Measurements from ENCODE around the gene CPNE9. TPM values are rescaled to one million over a fixed set of nuclear protein-coding genes. Genes with fewer than 3 reads are reported as not detected.

The CPNE9 gene
- total RNA-seq, 1 experiment from 2014 or later = 0.07 TPM

DNA sequence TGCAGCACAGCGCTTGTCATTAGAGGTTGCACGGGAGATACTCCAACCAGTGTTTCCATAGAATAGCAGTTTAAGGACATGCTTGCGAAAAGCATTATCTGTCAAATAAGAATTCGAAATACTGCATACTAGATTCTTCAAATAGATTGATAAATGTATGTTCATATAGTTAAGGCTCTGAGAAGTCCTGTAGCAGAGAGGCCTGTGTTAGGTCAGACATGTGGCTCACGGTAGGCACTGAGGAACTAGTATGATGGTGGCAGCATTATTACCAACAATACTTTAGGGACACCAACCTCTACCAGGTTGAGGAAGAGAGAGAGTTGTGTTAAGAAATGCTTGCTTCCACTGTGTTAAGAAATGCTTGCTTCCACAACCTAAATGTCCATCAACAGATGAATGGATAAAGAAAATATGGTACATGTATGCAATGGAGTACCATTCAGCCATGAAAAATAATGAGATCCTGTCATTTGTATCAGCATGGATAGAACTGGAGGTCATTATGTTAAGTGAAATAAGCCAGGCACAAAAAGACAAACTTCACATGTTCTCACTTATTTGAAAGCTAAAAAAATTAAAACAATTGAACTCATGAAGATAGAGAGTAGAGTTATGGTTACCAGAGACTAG is 39.4 kb upstream of the CPNE9 start:
- no peak overlapping the region for H3K4me2 ChIP-seq (ENCODE audit: low read length)
- no peak for TF ChIP-seq EZH2 (IDR thresholded peaks at IDR 0.05; ENCODE audit: low read length, unreplicated experiment)
- TF ChIP-seq EZH2phosphoT487 (IDR thresholded peaks at IDR 0.05; ENCODE audit: borderline replicate concordance, low read length) = no peak
- TF ChIP-seq, protein P1, sequence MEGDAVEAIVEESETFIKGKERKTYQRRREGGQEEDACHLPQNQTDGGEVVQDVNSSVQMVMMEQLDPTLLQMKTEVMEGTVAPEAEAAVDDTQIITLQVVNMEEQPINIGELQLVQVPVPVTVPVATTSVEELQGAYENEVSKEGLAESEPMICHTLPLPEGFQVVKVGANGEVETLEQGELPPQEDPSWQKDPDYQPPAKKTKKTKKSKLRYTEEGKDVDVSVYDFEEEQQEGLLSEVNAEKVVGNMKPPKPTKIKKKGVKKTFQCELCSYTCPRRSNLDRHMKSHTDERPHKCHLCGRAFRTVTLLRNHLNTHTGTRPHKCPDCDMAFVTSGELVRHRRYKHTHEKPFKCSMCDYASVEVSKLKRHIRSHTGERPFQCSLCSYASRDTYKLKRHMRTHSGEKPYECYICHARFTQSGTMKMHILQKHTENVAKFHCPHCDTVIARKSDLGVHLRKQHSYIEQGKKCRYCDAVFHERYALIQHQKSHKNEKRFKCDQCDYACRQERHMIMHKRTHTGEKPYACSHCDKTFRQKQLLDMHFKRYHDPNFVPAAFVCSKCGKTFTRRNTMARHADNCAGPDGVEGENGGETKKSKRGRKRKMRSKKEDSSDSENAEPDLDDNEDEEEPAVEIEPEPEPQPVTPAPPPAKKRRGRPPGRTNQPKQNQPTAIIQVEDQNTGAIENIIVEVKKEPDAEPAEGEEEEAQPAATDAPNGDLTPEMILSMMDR (conservative IDR thresholded peaks at IDR 0.05; ENCODE audit: low read depth, low read length) = no peak
- CTCF ChIA-PET = no interaction called here
- DNase-seq (no peak), ATAC-seq (no peak)
- no peaks in the 10 kb centered on the region for H3K9me3 ChIP-seq (ENCODE audit: low read length)
- H3K36me3 ChIP-seq (ENCODE audit: low read depth, low read length) = peaks cover 15% of the 10 kb centered on the region
- no peaks in the 10 kb centered on the region for H3K79me2 ChIP-seq (ENCODE audit: low read length)
- no peak overlapping the region for H3K27ac ChIP-seq (ENCODE audit: low read length)
- no peaks in the 10 kb centered on the region for H3K4me1 ChIP-seq (ENCODE audit: insufficient read depth, low read length)
- no peaks in the 10 kb centered on the region for H3K27me3 ChIP-seq (ENCODE audit: low read length)
- H3F3A ChIP-seq (ENCODE audit: low read length, unreplicated experiment) = no peaks in the 10 kb centered on the region
- no peak overlapping the region for H2AFZ ChIP-seq (ENCODE audit: low read length)
- no peaks in the 10 kb centered on the region for H4K20me1 ChIP-seq (ENCODE audit: low read length)
- POLR2A ChIA-PET (ENCODE audit: unreplicated experiment) = no interaction called here
- BruUV-seq (replicated peaks) = no TSS peak
- intact Hi-C loops (cut with micrococcal nuclease) = no loop called here
- H3K9ac ChIP-seq (ENCODE audit: low read length) = no peak overlapping the region
- no peaks in the 10 kb centered on the region for H3K9me2 ChIP-seq (replicated peaks; ENCODE audit: low read length)
- no peak overlapping the region for H3K4me3 ChIP-seq (ENCODE audit: low read length)

DNA sequence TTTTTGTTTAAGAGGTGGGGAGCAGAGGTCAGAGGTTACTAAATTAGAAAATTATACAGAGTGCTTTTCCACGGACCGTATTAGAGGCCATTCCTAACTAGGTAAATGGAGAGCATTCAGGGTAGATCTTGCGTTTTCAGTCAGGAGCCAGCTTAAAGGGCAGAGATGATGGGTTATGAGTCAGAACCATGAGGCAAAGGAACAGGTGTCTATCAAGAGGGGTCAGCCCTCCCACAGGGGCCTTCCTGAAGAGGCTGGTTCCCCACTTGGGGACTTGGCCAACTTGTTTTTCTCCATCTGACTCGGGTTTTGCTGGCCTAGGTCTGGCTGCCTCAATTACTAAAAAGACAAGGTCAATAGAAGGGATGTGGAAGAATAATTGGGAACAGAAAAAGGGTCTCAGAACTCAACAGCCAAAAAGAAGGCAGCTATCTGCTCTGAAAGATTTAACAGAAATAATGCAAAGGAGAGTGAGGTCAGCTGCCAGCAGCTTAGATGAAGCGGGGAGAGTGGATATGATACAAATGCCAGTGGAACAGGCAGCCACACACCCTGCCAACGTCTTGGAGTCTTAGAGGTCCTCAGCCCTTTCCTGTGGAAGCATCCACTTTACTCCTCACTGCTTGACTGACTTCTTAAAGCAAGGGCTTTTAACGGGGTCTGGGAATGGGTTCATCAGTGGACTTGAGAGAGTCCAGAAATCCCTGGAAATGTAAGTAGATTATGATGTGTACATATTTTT is 36.8 kb upstream of the CPNE9 start:
- Histone ChIP-seq H4K20me1 (ENCODE audit: low read length) (no peaks in the 10 kb centered on the region), H3K4me3 (ENCODE audit: low read length) (no peak overlapping the region), H3K27me3 (ENCODE audit: low read length) (no peaks in the 10 kb centered on the region), H3K36me3 (ENCODE audit: low read depth, low read length) (peaks cover 15% of the 10 kb centered on the region), H3K9ac (ENCODE audit: low read length) (no peak overlapping the region), H3K4me2 (ENCODE audit: low read length) (no peak overlapping the region), H3F3A (ENCODE audit: low read length, unreplicated experiment) (no peaks in the 10 kb centered on the region), H2AFZ (ENCODE audit: low read length) (no peak overlapping the region), H3K79me2 (ENCODE audit: low read length) (no peaks in the 10 kb centered on the region), H3K4me1 (ENCODE audit: insufficient read depth, low read length) (no peaks in the 10 kb centered on the region), H3K27ac (ENCODE audit: low read length) (no peak overlapping the region), H3K9me3 (ENCODE audit: low read length) (no peaks in the 10 kb centered on the region), H3K9me2 (replicated peaks; ENCODE audit: low read length) (no peaks in the 10 kb centered on the region)
- DNase-seq (no peak), ATAC-seq (no peak)
- POLR2A ChIA-PET (ENCODE audit: unreplicated experiment) = no interaction called here
- BruUV-seq (replicated peaks) = no TSS peak
- CTCF ChIA-PET = no interaction called here
- TF ChIP-seq, protein P1 (conservative IDR thresholded peaks at IDR 0.05; ENCODE audit: low read depth, low read length) = no peak
- TF ChIP-seq EZH2 (IDR thresholded peaks at IDR 0.05; ENCODE audit: low read length, unreplicated experiment) (no peak), EZH2phosphoT487 (IDR thresholded peaks at IDR 0.05; ENCODE audit: borderline replicate concordance, low read length) (no peak)
- intact Hi-C loops (cut with micrococcal nuclease) = no loop called here

DNA sequence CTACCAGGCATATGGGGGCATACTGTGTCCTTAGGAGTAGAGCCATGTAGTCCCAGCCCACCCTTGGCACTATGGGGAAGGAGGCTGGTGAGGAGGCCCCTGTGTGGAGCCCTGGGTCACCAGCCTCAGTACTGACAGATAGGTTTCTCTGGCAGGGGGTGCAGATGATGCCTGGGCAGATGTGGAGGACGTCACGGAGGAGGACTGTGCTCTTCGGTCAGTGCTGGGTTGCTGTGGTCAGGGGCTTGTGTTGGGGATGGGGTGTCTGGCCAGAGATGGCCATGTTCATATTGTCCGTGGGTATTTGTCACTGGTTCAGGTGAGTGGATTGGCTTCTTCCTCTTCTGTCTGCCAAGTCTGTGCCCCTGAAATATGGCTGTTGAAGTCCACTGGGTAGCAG is 34.4 kb upstream of the CPNE9 start:
- H3K9me2 ChIP-seq (replicated peaks; ENCODE audit: low read length) = no peaks in the 10 kb centered on the region
- intact Hi-C loops (cut with micrococcal nuclease) = no loop called here
- no TSS peak for BruUV-seq (replicated peaks)
- no peak overlapping the region for H2AFZ ChIP-seq (ENCODE audit: low read length)
- no peak overlapping the region for H3K27ac ChIP-seq (ENCODE audit: low read length)
- no peaks in the 10 kb centered on the region for H4K20me1 ChIP-seq (ENCODE audit: low read length)
- H3K79me2 ChIP-seq (ENCODE audit: low read length) = no peaks in the 10 kb centered on the region
- no peaks in the 10 kb centered on the region for H3F3A ChIP-seq (ENCODE audit: low read length, unreplicated experiment)
- no peak overlapping the region for H3K9ac ChIP-seq (ENCODE audit: low read length)
- H3K36me3 ChIP-seq (ENCODE audit: low read depth, low read length) = peaks cover 31% of the 10 kb centered on the region; the same call in 1 of the 2 replicates
- ChIA-PET CTCF (no interaction called here), POLR2A (ENCODE audit: unreplicated experiment) (no interaction called here)
- H3K27me3 ChIP-seq (ENCODE audit: low read length) = no peaks in the 10 kb centered on the region
- H3K4me3 ChIP-seq (ENCODE audit: low read length) = no peak overlapping the region
- DNase-seq = no peak
- no peak overlapping the region for H3K4me2 ChIP-seq (ENCODE audit: low read length)
- TF ChIP-seq, protein P1 (conservative IDR thresholded peaks at IDR 0.05; ENCODE audit: low read depth, low read length) = no peak
- TF ChIP-seq EZH2 (IDR thresholded peaks at IDR 0.05; ENCODE audit: low read length, unreplicated experiment) (no peak), EZH2phosphoT487 (IDR thresholded peaks at IDR 0.05; ENCODE audit: borderline replicate concordance, low read length) (no peak)
- no peaks in the 10 kb centered on the region for H3K4me1 ChIP-seq (ENCODE audit: insufficient read depth, low read length)
- no peaks in the 10 kb centered on the region for H3K9me3 ChIP-seq (ENCODE audit: low read length)
- no peak for ATAC-seq
